Thoracic aorta (tissue), 2 donors: ENCODE data around the gene GABRG3. TPM values are rescaled to one million over a fixed set of nuclear protein-coding genes. Genes with fewer than 3 reads are reported as not detected.

Experiments
- ATAC-seq: fragments of 150-250 bp; one replicate; pipeline ENCODE4 v1.8.0; 2017; ENCODE audit warnings: low read depth; ENCODE audit not compliant: insufficient number of reproducible peaks, low FRiP score
- DNase-seq: peaks from one replicate; pipeline ENCODE4 v3.0.0-alpha.2; 2020; ENCODE audit warnings: low spot score
- H3K27ac ChIP-seq, 2 donors: fragments of 200-600 bp; sonication (generic); 1 replicate in 1 of 2; 2 replicates in 1 of 2; pipeline ENCODE4 v1.5.1; 2016; ENCODE audit warnings: mild to moderate bottlenecking in 2 of 2, moderate library complexity in 2 of 2
- H3K27me3 ChIP-seq: fragments of 200-600 bp; sonication (generic); replicated peaks from 2 replicates; pipeline ENCODE4 v1.6.0; 2016; ENCODE audit warnings: mild to moderate bottlenecking; ENCODE audit not compliant: insufficient read depth
- H3K36me3 ChIP-seq: fragments of 200-600 bp; sonication (generic); one replicate; pipeline ENCODE4 v1.5.1; 2016
- H3K4me1 ChIP-seq, 2 donors: fragments of 200-600 bp; sonication (generic); 1 replicate in 1 of 2; 2 replicates in 1 of 2; pipeline versions ENCODE4 v1.5.1 to v1.6.0; 2016; ENCODE audit warnings: low read depth in 2 of 2, mild to moderate bottlenecking in 1 of 2; ENCODE audit not compliant: control insufficient read depth in 1 of 2
- H3K4me3 ChIP-seq: fragments of 200-600 bp; sonication (generic); 2 replicates; pipeline ENCODE4 v1.5.1; 2016; ENCODE audit warnings: mild to moderate bottlenecking
- H3K9me3 ChIP-seq: fragments of 200-600 bp; sonication (generic); 2 replicates; pipeline ENCODE4 v1.5.1; 2016
- total RNA-seq, 2 donors: library from RNA; depleted of rRNA; stranded (reverse); fragments of >200 nt; gene quantifications; one replicate each; pipeline versions ENCODE4 v1.1.0 to v1.2.3, GENCODE V29; 2016
- TF ChIP-seq, protein P1 (sequence below): fragments of 200-600 bp; sonication (generic); IDR thresholded peaks from one replicate; pipeline ENCODE4 v1.5.1; 2019; ENCODE audit warnings: antibody characterized with exemption

Gene GABRG3
- total RNA-seq, 2 donors from 2014 or later, result not detected

DNA sequence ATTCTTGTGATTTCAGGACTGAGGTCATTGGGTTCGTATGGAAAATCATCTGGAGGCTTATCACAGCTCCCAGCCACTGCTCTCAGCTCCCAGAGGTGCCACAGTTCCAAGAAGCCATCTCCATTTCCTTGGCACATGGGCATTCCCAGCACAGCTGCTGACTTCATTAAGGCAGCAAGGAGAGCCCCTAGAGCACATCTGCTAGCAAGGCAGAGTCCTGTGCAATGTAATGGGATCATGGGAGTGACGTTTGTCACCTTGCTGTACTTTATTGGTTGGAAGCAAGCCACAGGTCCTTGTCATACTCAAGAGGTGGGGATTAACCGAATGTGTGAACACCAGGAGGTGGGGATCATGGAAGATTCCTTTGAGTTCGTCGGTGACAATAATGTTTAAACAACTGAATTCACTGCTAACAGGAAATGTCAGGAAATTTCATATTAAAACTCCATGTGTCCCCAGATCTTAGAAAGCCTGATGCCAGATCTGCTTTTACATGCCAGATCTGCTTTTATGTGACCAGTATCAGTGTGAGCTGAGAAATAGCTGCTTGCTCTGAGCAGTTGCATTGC is 148.8 kb downstream of the GABRG3 start:
- no peaks in the 10 kb centered on the region for H3K36me3 ChIP-seq
- TF ChIP-seq, protein P1, sequence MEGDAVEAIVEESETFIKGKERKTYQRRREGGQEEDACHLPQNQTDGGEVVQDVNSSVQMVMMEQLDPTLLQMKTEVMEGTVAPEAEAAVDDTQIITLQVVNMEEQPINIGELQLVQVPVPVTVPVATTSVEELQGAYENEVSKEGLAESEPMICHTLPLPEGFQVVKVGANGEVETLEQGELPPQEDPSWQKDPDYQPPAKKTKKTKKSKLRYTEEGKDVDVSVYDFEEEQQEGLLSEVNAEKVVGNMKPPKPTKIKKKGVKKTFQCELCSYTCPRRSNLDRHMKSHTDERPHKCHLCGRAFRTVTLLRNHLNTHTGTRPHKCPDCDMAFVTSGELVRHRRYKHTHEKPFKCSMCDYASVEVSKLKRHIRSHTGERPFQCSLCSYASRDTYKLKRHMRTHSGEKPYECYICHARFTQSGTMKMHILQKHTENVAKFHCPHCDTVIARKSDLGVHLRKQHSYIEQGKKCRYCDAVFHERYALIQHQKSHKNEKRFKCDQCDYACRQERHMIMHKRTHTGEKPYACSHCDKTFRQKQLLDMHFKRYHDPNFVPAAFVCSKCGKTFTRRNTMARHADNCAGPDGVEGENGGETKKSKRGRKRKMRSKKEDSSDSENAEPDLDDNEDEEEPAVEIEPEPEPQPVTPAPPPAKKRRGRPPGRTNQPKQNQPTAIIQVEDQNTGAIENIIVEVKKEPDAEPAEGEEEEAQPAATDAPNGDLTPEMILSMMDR, result no peak
- H3K27me3 ChIP-seq, result no peaks in the 10 kb centered on the region
- no peaks in the 10 kb centered on the region for H3K9me3 ChIP-seq
- DNase-seq (no peak), ATAC-seq (no peak)
- no peaks in the 10 kb centered on the region for H3K4me1 ChIP-seq
- no peak overlapping the region for H3K27ac ChIP-seq
- no peak overlapping the region for H3K4me3 ChIP-seq

DNA sequence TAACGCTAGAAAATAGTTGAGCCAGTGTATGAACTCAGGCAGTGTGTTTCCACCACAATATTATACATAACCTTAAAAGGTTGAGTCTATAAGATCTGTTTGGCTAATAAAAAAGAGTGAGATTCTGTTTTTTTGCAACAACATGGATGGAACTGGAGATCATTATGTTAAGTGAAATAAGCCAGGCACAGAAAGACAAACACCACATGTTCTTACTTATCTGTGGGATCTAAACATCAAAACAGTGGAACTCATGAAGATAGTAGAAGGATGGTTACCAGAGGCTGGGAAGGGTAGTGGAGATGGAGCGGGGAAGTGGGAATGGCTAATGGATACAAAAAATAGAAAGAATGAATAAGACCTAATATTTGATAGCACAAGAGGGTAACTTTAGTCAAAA is 150.7 kb downstream of the GABRG3 start:
- ATAC-seq (no peak), DNase-seq (no peak)
- H3K27ac ChIP-seq, result no peak overlapping the region

DNA sequence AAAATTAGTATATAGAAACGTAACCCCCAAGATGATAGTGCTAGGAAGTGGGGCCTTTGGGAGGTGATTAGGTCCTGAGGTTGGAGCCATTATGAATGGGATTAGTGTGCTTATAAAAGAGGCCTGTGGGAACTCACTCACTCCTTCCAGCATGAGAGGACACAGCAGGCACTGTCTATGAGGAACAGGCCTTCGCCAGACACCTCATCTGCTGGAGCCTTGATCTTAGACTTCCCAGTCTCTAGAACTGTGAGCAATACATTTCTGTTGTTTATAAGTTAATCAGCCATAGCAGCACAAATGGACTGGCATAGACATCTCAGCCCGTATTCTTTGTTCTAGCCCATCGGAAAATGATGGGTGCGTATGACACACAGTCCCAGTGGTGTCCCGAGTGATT is 152.3 kb downstream of the GABRG3 start:
- DNase-seq (no peak), ATAC-seq (no peak)
- no peaks in the 10 kb centered on the region for H3K36me3 ChIP-seq
- H3K27me3 ChIP-seq, result no peaks in the 10 kb centered on the region
- H3K4me3 ChIP-seq, result no peak overlapping the region
- H3K27ac ChIP-seq, result no peak overlapping the region
- no peaks in the 10 kb centered on the region for H3K9me3 ChIP-seq
- TF ChIP-seq, protein P1, result no peak
- no peaks in the 10 kb centered on the region for H3K4me1 ChIP-seq

More for the DNA sequence above, 150.7 kb downstream of the GABRG3 start:
- Histone ChIP-seq H3K36me3 (no peaks in the 10 kb centered on the region), H3K27me3 (no peaks in the 10 kb centered on the region), H3K4me3 (no peak overlapping the region), H3K9me3 (no peaks in the 10 kb centered on the region), H3K4me1 (no peaks in the 10 kb centered on the region)
- TF ChIP-seq, protein P1, result no peak

DNA sequence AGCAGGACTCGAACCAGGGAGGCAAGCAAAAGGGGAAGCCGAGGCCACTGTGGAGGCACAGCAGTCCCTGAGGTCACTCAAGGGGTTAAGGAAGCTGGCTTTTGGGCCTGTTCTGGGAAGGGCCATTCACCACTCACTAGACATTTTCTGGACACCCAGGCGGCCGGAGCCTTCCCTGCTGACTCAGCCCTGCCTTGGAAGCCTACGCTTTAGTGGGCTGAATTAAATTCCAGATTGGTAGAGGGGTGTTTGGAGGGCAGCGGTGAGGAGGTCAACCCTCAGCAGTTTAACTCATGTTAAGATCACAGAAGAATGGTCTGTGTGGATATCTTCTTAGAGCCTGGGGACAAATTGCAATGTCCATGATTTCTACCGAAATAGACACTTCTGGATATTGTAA is 152.8 kb downstream of the GABRG3 start:
- TF ChIP-seq, protein P1, result no peak
- no peaks in the 10 kb centered on the region for H3K4me1 ChIP-seq
- no peak for ATAC-seq
- no peaks in the 10 kb centered on the region for H3K36me3 ChIP-seq
- no peak overlapping the region for H3K4me3 ChIP-seq
- H3K27me3 ChIP-seq, result no peaks in the 10 kb centered on the region
- no peak for DNase-seq
- H3K9me3 ChIP-seq, result no peaks in the 10 kb centered on the region
- no peak overlapping the region for H3K27ac ChIP-seq

DNA sequence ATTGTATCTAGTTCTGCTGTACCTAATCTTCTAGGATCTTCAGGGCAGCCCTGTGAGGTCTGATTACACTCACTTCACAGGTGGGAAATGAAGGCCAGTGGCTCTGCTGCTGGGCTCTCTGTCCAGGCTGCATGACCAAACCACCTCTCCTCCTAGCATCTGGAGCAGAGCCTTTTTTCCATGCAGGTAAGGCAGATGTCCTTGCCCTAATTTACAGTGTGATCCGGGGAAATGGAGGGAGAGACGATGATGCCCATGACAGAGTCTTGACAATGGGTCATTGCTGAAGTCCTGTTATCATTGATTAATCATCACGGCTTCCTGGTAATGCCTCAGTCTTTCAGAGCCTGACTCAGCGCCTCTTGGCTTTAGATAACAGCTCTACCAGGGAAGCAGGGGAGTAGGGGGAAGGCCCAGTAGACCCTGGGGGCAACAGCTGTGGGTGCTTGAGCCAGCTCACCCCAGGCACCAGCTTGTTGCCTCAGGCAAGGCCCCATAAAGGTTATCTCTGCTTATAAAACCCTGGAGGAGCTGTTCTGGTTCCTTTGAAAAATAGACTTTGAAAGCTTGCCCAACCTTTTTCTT is 153.4 kb downstream of the GABRG3 start:
- DNase-seq, result no peak
- no peak for ATAC-seq

More for the DNA sequence above, 153.4 kb downstream of the GABRG3 start:
- Histone ChIP-seq H3K27me3 (no peaks in the 10 kb centered on the region), H3K9me3 (no peaks in the 10 kb centered on the region), H3K36me3 (no peaks in the 10 kb centered on the region), H3K4me1 (no peaks in the 10 kb centered on the region), H3K4me3 (no peak overlapping the region), H3K27ac (no peak overlapping the region)
- TF ChIP-seq, protein P1, result no peak
